Measurements from ENCODE around the gene ADAMTS18.

GRCh38 chr16:77282345-77282744, 152.5 kb downstream of the ADAMTS18 start:
- TF ChIP-seq CTCF (IDR thresholded peaks at IDR 0.05) (no peak), POLR2AphosphoS5 (IDR thresholded peaks at IDR 0.05) (no peak)
